SK-N-SH (cell line): ENCODE measurements around the gene ZNF148. TPM values are rescaled to one million over a fixed set of nuclear protein-coding genes. Genes with fewer than 3 reads are reported as not detected.

Experiments used
- CTCF ChIA-PET: fragments of 300-600, 350-600 bp; formaldehyde crosslinking; extraction: SDS; loops from one replicate; lab custom pipeline; 2021; lab: Yijun Ruan, JAX
- POLR2A ChIA-PET: fragments of 350-600 bp; sonication (Branson Sonifier 250); formaldehyde crosslinking; extraction: SDS; loops from one replicate; lab custom pipeline; 2020; ENCODE audit warnings: antibody characterized with exemption, inconsistent platforms; lab: Yijun Ruan, JAX
- DNase-seq: peaks from one replicate; pipeline ENCODE4 v3.0.0; 2012
- H2AFZ ChIP-seq: fragments of 200-600 bp; sonication (generic); 2 replicates; pipeline ENCODE4 v1.8.1; 2016; ENCODE audit warnings: antibody characterized with exemption, mild to moderate bottlenecking, low read depth
- H3F3A ChIP-seq: fragments of 200-600 bp; sonication (generic); replicated peaks from 2 replicates; pipeline ENCODE3; 2016; ENCODE audit warnings: antibody characterized with exemption, mild to moderate bottlenecking; ENCODE audit not compliant: insufficient read depth
- H3K27ac ChIP-seq, 2 experiments: fragments of 200-500 bp in 1 of 2; fragments of 200-600 bp in 1 of 2; sonication (Bioruptor generic) in 1 of 2; sonication (generic), shearing (Covaris generic) in 1 of 2; 2 replicates each; pipeline versions ENCODE4 v1.5.1 to v1.6.1; 2014 to 2016; ENCODE audit warnings: low read depth in 2 of 2, inconsistent platforms in 1 of 2, low read length in 1 of 2, mild to moderate bottlenecking in 1 of 2, mixed read lengths in 1 of 2
- H3K27me3 ChIP-seq: fragments of 200-600 bp; sonication (generic), shearing (Covaris generic); 2 replicates; pipeline ENCODE4 v1.6.1; 2016; ENCODE audit warnings: mixed run types; ENCODE audit not compliant: insufficient read depth
- H3K36me3 ChIP-seq, 2 experiments: fragments of 200-500 bp in 1 of 2; fragments of 200-600 bp in 1 of 2; sonication (Bioruptor generic) in 1 of 2; sonication (generic) in 1 of 2; replicated peaks in 1 of 2; 2 replicates each; pipeline versions ENCODE3 to v1.5.1; 2014 to 2016; ENCODE audit warnings: low read length in 1 of 2, mild to moderate bottlenecking in 1 of 2; ENCODE audit not compliant: insufficient read depth in 2 of 2, control insufficient read depth in 1 of 2
- H3K4me1 ChIP-seq, 2 experiments: fragments of 200-500 bp in 1 of 2; fragments of 200-600 bp in 1 of 2; sonication (Bioruptor generic) in 1 of 2; sonication (generic), shearing (Covaris generic) in 1 of 2; 2 replicates each; pipeline versions ENCODE4 v1.5.1 to v1.6.1; 2014 to 2016; ENCODE audit warnings: low read depth in 1 of 2, low read length in 1 of 2, mixed run types in 1 of 2; ENCODE audit not compliant: insufficient read depth in 2 of 2, control insufficient read depth in 1 of 2
- H3K4me2 ChIP-seq: fragments of 200-600 bp; sonication (generic), shearing (Covaris generic); 2 replicates; pipeline ENCODE4 v1.6.1; 2017; ENCODE audit warnings: mixed run types
- H3K4me3 ChIP-seq, 2 experiments: fragments of 200-500 bp in 1 of 2; fragments of 200-600 bp in 1 of 2; sonication (Bioruptor generic) in 1 of 2; sonication (generic), shearing (Covaris generic) in 1 of 2; 2 replicates each; pipeline versions ENCODE4 v1.5.1 to v1.8.1; 2014 to 2016; ENCODE audit warnings: low read depth in 2 of 2, inconsistent platforms in 1 of 2, low read length in 1 of 2, mild to moderate bottlenecking in 1 of 2, mixed read lengths in 1 of 2, moderate library complexity in 1 of 2
- H3K79me2 ChIP-seq: fragments of 200-600 bp; sonication (generic); 2 replicates; pipeline ENCODE4 v1.8.1; 2017; ENCODE audit warnings: mild to moderate bottlenecking; ENCODE audit not compliant: insufficient read depth
- H3K9ac ChIP-seq: fragments of 200-600 bp; sonication (generic); 2 replicates; pipeline ENCODE4 v1.6.1; 2017; ENCODE audit warnings: mixed run types
- H3K9me2 ChIP-seq: fragments of 200-600 bp; sonication (generic); 2 replicates; pipeline ENCODE4 v1.6.1; 2017; ENCODE audit warnings: mixed run types
- H3K9me3 ChIP-seq: fragments of 200-600 bp; sonication (generic); 2 replicates; pipeline ENCODE4 v1.6.1; 2017; ENCODE audit warnings: mixed run types, mild to moderate bottlenecking, moderate library complexity
- H4K20me1 ChIP-seq: fragments of 200-600 bp; sonication (generic); 2 replicates; pipeline ENCODE4 v1.6.1; 2017; ENCODE audit warnings: mild to moderate bottlenecking, mixed run types; ENCODE audit not compliant: insufficient read depth
- CHD2 ChIP-seq: fragments of 150-350 bp; IDR thresholded peaks from 2 replicates; pipeline ENCODE4 v1.6.1; 2018; ENCODE audit warnings: low read length; ENCODE audit not compliant: partially characterized antibody
- ELF1 ChIP-seq: IDR thresholded peaks from 2 replicates; pipeline ENCODE4 v1.4.0; 2012
- EP300 ChIP-seq, 2 experiments: IDR thresholded peaks; 2 replicates each; pipeline versions ENCODE4 v1.4.0 to v1.6.1; 2012; ENCODE audit warnings: borderline replicate concordance in 1 of 2, low read depth in 1 of 2, low read length in 1 of 2
- FOSL2 ChIP-seq: IDR thresholded peaks from 2 replicates; pipeline ENCODE4 v1.4.0; 2012; ENCODE audit warnings: low read depth, mild to moderate bottlenecking, moderate library complexity, borderline replicate concordance
- JUND ChIP-seq: IDR thresholded peaks from 2 replicates; pipeline ENCODE4 v1.4.0; 2012
- MEF2A ChIP-seq: IDR thresholded peaks from 2 replicates; pipeline ENCODE4 v1.4.0; 2012; ENCODE audit warnings: low read depth, borderline replicate concordance
- MXI1 ChIP-seq: IDR thresholded peaks from 2 replicates; pipeline ENCODE4 v1.6.1; 2012; ENCODE audit warnings: mild to moderate bottlenecking, low read depth, low read length, improper control_type of control experiment
- NFIC ChIP-seq: IDR thresholded peaks from 2 replicates; pipeline ENCODE4 v1.4.0; 2012; ENCODE audit warnings: borderline replicate concordance
- NRF1 ChIP-seq: IDR thresholded peaks from 2 replicates; pipeline ENCODE4 v1.6.1; 2012; ENCODE audit warnings: low read depth, mild to moderate bottlenecking, low read length
- RCOR1 ChIP-seq: fragments of 150-350 bp; IDR thresholded peaks from 2 replicates; pipeline ENCODE4 v1.6.1; 2017; ENCODE audit warnings: antibody characterized with exemption, low read length
- RXRA ChIP-seq: IDR thresholded peaks from 2 replicates; pipeline ENCODE4 v1.4.0; 2012; ENCODE audit warnings: low read depth, mild to moderate bottlenecking, borderline replicate concordance
- SMC3 ChIP-seq: IDR thresholded peaks from 2 replicates; pipeline ENCODE4 v1.6.1; 2012; ENCODE audit warnings: low read depth, low read length, improper control_type of control experiment
- TCF12 ChIP-seq: IDR thresholded peaks from 2 replicates; pipeline ENCODE4 v1.4.0; 2012
- YY1 ChIP-seq: IDR thresholded peaks from 2 replicates; pipeline ENCODE4 v1.4.0; 2012; ENCODE audit warnings: low read depth, mild to moderate bottlenecking
- WGBS: methylation state at CpG from one replicate; pipeline ENCODE4 v1.1.6; 2017; ENCODE audit warnings: low lambda C conversion rate; 5-methylcytosine and 5-hydroxymethylcytosine counted together
- polyA plus RNA-seq, 3 experiments: library from polyadenylated mRNA; depleted of rRNA; stranded (reverse); fragments of >200 nt; gene quantifications; 2 replicates each; pipeline ENCODE4 v1.2.3, GENCODE V29; 2012
- TF ChIP-seq, protein P1 (sequence below): IDR thresholded peaks from 2 replicates; pipeline ENCODE4 v1.4.0; 2012; ENCODE audit warnings: low read depth
- TF ChIP-seq, protein P2 (sequence below): IDR thresholded peaks from 2 replicates; pipeline ENCODE4 v1.4.0; 2012; ENCODE audit warnings: low read depth, borderline replicate concordance
- TF ChIP-seq, protein P3 (sequence below): IDR thresholded peaks from 2 replicates; pipeline ENCODE4; 2012
- TF ChIP-seq, protein P4 (sequence below): IDR thresholded peaks from 2 replicates; pipeline ENCODE4 v1.6.1; 2012; ENCODE audit warnings: mild to moderate bottlenecking, low read depth, low read length, moderate library complexity
- TF ChIP-seq, protein P5 (sequence below): fragments of 150-350 bp; IDR thresholded peaks from 2 replicates; pipeline ENCODE4 v1.6.1; 2016; ENCODE audit warnings: mild to moderate bottlenecking, low read depth, low read length

ZNF148 gene
- polyA plus RNA-seq, 1 of the 3 experiments (the other 2 are of a cell fraction) = 5.1 TPM

DNA sequence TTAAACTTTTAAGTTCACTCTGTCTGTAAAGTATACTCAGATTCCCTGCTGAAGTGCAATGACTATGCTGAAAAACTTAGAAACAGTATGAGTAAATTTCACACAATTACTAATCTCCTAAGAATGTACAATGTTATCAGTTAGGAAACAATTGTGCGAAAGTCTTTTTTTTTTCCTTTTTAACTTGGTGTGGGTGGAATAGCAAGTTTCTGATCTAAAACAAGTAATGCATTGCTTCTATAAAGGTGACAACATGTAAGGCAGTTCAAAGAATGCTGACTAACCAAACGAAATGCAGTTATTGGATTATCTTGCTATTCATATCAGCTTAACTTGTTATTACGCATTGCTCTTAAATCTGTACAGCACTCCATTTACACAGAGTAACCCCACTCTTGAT, 143.2 kb downstream of the ZNF148 start:
- no peaks in the 10 kb centered on the region for H3K9me3 ChIP-seq
- ChIA-PET CTCF (interaction anchor here (0.8 kb wide), 1 partner anchor 190 kb away, joined by 4 read pairs; no protein-coding TSS in a partner anchor), POLR2A (no interaction called here)
- peak overlapping the region in 1 of 2 experiments; percentile 71; a peak in 3 of 4 replicates for H3K27ac ChIP-seq
- H3F3A ChIP-seq = peaks cover 25% of the 10 kb centered on the region
- TF ChIP-seq SMC3 = no peak
- peak; percentile 42; the same call in 1 of the 2 replicates for TF ChIP-seq FOSL2
- TF ChIP-seq TCF12 = peak; percentile 29; the same call in 1 of the 2 replicates
- TF ChIP-seq, protein P1, sequence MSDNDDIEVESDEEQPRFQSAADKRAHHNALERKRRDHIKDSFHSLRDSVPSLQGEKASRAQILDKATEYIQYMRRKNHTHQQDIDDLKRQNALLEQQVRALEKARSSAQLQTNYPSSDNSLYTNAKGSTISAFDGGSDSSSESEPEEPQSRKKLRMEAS = no peak
- TF ChIP-seq JUND = peak; percentile 29; the same call in 1 of the 2 replicates
- H3K9ac ChIP-seq = no peak overlapping the region; the same call in 1 of the 2 replicates
- peak overlapping the region; percentile 2; the same call in 1 of the 2 replicates for H3K4me2 ChIP-seq
- no peaks in the 10 kb centered on the region for H3K27me3 ChIP-seq
- peaks cover 39 to 46% of the 10 kb centered on the region in 2 experiments for H3K36me3 ChIP-seq
- H3K9me2 ChIP-seq = no peaks in the 10 kb centered on the region
- 41% methylated on average over 3 of the region's 3 CpGs for WGBS
- H3K4me3 ChIP-seq = no peak overlapping the region
- DNase-seq = no peak
- no peaks in the 10 kb centered on the region for H4K20me1 ChIP-seq
- no peak overlapping the region for H2AFZ ChIP-seq
- peaks cover 18% of the 10 kb centered on the region; the same call in 1 of the 2 replicates for H3K79me2 ChIP-seq
- peaks cover 0 to 6% of the 10 kb centered on the region in 2 experiments; a peak in 2 of 4 replicates for H3K4me1 ChIP-seq

DNA sequence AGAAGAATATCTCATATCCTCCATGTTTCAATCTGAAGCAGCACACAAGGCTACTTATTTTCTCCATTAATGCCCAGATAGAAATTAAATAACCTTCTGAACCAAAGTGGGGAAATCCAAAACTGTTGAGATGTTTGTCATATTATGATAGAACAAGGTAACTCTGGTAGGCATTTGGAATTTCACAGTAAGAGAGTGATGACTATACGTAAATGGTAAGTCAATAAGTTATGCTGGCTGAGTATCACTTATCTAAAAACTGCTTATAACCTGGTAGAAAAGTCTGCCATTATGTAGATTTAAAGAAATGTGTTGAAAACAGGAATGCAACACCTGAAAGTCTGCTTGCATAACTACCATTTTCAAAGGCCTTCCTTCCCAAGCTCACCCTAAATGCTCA, 145.4 kb downstream of the ZNF148 start:
- WGBS = 100% methylated on average over 1 of the region's 1 CpG
- H3K9me2 ChIP-seq = no peaks in the 10 kb centered on the region
- TF ChIP-seq NRF1 (no peak), ELF1 (no peak), TCF12 (no peak), RXRA (no peak), MEF2A (no peak), RCOR1 (no peak), NFIC (no peak), MXI1 (no peak), YY1 (no peak), EP300 (IDR thresholded peaks at IDR 0.05; ENCODE audit: borderline replicate concordance in 1 of 2, low read depth in 1 of 2, low read length in 1 of 2) (no peak), CHD2 (no peak)
- TF ChIP-seq, protein P2, sequence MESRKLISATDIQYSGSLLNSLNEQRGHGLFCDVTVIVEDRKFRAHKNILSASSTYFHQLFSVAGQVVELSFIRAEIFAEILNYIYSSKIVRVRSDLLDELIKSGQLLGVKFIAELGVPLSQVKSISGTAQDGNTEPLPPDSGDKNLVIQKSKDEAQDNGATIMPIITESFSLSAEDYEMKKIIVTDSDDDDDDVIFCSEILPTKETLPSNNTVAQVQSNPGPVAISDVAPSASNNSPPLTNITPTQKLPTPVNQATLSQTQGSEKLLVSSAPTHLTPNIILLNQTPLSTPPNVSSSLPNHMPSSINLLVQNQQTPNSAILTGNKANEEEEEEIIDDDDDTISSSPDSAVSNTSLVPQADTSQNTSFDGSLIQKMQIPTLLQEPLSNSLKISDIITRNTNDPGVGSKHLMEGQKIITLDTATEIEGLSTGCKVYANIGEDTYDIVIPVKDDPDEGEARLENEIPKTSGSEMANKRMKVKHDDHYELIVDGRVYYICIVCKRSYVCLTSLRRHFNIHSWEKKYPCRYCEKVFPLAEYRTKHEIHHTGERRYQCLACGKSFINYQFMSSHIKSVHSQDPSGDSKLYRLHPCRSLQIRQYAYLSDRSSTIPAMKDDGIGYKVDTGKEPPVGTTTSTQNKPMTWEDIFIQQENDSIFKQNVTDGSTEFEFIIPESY = no peak
- TF ChIP-seq, protein P3, sequence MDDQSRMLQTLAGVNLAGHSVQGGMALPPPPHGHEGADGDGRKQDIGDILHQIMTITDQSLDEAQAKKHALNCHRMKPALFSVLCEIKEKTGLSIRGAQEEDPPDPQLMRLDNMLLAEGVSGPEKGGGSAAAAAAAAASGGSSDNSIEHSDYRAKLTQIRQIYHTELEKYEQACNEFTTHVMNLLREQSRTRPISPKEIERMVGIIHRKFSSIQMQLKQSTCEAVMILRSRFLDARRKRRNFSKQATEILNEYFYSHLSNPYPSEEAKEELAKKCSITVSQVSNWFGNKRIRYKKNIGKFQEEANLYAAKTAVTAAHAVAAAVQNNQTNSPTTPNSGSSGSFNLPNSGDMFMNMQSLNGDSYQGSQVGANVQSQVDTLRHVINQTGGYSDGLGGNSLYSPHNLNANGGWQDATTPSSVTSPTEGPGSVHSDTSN = no peak
- TF ChIP-seq, protein P1 = no peak
- TF ChIP-seq, protein P4, sequence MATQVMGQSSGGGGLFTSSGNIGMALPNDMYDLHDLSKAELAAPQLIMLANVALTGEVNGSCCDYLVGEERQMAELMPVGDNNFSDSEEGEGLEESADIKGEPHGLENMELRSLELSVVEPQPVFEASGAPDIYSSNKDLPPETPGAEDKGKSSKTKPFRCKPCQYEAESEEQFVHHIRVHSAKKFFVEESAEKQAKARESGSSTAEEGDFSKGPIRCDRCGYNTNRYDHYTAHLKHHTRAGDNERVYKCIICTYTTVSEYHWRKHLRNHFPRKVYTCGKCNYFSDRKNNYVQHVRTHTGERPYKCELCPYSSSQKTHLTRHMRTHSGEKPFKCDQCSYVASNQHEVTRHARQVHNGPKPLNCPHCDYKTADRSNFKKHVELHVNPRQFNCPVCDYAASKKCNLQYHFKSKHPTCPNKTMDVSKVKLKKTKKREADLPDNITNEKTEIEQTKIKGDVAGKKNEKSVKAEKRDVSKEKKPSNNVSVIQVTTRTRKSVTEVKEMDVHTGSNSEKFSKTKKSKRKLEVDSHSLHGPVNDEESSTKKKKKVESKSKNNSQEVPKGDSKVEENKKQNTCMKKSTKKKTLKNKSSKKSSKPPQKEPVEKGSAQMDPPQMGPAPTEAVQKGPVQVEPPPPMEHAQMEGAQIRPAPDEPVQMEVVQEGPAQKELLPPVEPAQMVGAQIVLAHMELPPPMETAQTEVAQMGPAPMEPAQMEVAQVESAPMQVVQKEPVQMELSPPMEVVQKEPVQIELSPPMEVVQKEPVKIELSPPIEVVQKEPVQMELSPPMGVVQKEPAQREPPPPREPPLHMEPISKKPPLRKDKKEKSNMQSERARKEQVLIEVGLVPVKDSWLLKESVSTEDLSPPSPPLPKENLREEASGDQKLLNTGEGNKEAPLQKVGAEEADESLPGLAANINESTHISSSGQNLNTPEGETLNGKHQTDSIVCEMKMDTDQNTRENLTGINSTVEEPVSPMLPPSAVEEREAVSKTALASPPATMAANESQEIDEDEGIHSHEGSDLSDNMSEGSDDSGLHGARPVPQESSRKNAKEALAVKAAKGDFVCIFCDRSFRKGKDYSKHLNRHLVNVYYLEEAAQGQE = no peak
- TF ChIP-seq, protein P5, sequence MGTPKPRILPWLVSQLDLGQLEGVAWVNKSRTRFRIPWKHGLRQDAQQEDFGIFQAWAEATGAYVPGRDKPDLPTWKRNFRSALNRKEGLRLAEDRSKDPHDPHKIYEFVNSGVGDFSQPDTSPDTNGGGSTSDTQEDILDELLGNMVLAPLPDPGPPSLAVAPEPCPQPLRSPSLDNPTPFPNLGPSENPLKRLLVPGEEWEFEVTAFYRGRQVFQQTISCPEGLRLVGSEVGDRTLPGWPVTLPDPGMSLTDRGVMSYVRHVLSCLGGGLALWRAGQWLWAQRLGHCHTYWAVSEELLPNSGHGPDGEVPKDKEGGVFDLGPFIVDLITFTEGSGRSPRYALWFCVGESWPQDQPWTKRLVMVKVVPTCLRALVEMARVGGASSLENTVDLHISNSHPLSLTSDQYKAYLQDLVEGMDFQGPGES = no peak

More for the DNA sequence above, 145.4 kb downstream of the ZNF148 start:
- ChIA-PET POLR2A (no interaction called here), CTCF (no interaction called here)
- Histone ChIP-seq H3K27ac (no peak overlapping the region), H3K9me3 (no peaks in the 10 kb centered on the region), H3K4me3 (no peak overlapping the region), H2AFZ (no peak overlapping the region), H3F3A (peaks cover 25% of the 10 kb centered on the region), H3K27me3 (no peaks in the 10 kb centered on the region), H3K4me2 (no peak overlapping the region), H4K20me1 (no peaks in the 10 kb centered on the region), H3K79me2 (peaks cover 18% of the 10 kb centered on the region; the same call in 1 of the 2 replicates), H3K4me1 (peaks cover 0 to 6% of the 10 kb centered on the region in 2 experiments; a peak in 2 of 4 replicates), H3K9ac (no peak overlapping the region), H3K36me3 (peaks cover 45 to 49% of the 10 kb centered on the region in 2 experiments)
- DNase-seq = no peak
